Hepatic stellate cell (primary cell): ENCODE results near the gene MTMR1.

Source experiments
- DNase-seq: peaks from one replicate; pipeline ENCODE4 v3.0.0; 2011; ENCODE audit warnings: low spot score

The MTMR1 gene

DNA sequence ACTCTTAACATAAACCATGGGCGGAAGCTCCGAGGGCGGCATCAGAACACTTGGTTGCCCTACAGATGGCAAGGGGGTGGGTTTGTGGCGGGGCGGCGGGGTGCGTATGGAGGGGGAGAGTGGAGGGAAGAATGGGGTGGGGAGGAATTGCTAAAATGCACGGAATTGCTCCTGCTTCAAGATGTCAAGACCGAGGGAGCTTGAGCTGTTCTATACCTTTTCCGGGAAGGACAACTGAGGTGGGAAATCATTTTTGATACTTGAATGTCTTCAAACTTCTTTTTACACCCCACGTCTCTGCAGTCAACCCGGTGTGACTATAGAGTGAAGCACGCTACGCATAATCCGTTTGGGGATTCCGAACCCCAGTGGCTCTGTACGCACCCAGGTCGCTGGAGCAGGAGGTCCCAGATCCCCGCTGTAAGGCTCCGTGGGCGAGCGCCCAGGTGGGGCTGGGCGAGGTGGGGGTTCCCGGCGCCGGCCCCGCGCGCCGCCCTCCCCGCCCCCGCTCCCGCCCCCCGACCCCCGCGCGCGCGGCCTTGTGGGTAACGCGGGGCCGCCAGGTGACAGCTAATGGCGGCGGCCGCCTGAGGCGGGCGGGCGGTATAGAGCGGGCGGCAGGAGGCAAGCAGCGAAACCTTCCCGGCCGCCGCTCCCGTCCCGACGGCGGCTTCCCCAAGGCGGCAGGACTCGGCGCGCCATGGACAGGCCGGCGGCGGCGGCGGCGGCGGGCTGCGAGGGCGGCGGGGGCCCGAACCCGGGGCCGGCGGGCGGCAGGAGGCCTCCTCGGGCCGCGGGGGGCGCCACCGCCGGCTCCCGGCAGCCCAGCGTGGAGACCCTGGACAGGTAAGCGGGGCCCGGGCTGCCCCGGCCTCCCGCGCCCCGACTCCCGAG lies at the start of gene MTMR1:
TSS of gene MTMR1 (plus strand) at position 566 of the 894 bp plus-strand sequence. CDS start at position 701, 135 bp downstream.
- DNase-seq: peak; percentile 19

DNA sequence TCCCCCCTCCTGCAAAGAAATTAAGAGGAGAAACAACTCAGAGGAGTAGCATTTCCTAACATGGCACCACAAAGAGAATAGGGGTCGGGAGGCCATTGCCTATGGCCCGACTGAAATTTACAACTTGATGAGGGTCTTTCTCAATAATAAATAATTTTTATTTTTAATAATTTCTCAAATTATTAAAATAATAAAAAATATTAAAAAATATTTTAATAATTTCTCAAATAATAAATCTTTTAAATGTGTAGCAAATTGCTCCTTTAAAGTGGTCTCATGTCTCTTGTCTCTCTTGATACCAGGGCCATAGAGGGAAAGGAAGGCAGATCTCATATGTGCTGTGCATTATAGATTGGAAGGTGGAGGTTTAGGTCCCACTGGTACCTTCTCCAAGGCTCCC lies 49.2 kb upstream of the MTMR1 start:
- DNase-seq: no peak

DNA sequence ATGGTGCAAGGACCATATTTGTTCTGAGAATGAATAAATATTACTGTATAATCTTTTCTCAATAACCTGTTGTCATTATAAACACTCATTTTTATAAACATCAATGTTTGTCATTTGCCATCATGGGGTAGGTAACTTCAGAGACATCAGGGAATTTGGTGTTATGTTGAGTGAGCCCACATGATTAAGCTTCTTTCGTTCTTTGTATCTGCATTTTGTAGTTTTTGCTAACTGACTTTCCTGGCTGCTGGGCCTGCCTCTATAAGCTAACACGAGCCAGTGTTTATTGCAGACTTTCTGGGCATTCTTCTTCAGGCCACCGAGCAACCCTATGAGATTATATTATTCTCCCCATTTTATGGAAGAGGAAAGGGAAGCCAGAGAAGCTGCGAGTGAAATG lies 48.8 kb upstream of the MTMR1 start:
- DNase-seq: no peak

DNA sequence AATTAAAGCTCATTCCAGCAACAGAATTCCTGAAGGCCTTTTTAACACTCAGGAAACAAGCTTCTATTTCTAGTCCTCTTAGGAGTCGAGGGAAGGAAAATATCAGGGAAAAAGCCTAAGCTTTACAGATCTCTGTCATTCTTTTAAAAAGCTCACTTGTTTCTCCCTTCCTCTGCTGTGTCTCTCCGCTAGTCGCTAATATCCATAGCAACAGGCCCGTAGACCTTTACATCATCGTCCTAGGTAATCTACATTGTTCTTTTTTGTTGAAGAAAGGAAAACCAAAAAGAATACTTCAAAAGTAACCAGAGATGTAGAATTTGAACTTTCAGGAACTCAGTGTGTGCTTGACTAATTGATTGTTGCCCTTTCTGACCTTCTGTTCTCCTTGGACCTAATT lies 45.9 kb upstream of the MTMR1 start:
- no peak for DNase-seq

DNA sequence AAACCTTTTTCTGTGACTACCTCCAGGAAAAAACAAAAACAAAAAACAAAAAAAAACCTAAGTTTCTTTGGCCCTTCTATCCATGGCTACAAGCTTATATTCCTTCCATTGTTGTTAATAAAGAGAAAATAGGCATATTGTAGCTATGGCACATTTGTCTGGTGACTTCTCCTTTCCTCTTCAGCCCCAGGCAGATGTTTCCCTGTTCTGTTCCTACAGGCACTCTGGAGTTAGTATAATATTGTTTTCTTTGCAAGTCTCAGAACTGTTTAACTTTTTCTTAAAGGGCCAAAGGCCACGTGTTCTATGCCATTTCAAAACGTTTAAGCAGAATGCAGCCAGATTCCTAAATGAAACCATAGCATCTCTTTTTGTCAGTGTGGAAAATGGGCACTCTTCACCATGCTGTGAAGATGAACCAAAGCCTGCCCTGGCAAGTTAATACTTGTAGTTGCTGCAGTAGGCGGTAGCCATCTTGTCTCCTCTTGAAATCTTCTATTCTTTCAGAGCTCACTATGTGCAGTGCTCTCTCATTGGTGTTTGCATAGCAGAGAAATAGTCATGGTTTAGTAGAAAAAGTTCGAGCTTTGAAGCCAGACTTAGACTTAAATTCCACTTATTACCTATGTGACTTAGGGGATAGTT lies 44.8 kb upstream of the MTMR1 start:
- no peak for DNase-seq

DNA sequence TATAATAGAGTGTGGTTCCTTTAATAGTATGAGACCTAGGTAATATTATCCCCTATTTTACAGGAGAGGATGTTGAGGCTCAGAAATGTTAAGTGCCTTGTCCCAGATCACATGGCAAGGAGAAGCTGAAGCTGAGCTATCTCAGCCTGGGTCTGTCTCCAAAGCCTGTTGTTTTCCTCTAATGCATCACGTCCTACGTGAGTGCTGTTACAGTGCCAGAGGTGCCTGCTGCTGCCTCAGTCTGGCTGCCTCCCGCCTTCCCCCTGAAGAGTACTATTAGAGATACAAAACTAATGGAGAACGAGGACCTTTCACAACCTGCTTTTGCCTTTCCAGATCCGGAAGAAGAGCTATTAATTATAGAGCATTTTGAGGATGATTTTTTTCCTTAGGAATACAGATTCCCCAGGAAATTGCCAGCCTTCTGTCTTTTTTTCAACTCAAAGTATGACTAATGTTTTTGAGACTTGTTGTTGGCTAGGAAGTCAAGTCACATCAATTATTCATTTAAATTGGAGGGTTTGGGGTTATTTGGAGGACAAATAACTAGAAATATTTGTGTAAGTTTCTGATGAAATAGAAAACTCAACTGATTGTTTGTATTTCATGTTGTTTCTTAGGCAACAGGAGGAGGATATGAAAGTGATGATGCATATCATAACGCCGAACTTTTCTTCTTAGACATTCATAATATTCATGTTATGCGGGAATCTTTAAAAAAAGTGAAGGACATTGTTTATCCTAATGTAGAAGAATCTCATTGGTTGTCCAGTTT lies 43.9 kb upstream of the MTMR1 start:
- peak; percentile 13 for DNase-seq

DNA sequence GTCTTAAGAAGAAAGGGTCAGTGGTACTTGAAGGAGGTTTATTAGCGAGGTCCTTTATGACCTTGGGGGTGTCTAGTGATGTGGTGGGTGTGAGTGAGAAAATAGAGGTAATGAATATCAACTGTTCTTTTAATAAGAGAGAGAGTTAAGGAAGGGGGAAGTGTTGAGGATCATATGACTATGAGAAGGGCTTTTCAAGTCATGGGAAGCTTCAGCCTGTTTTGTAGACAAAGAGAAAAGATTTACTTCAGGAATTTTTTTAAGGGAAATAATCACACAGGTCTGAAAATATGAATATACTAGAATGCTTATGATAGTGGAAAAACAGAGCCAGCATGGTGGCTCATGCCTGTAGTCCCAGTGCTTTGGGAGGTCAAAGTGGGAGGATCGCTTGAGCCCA lies 41.3 kb upstream of the MTMR1 start:
- no peak for DNase-seq

DNA sequence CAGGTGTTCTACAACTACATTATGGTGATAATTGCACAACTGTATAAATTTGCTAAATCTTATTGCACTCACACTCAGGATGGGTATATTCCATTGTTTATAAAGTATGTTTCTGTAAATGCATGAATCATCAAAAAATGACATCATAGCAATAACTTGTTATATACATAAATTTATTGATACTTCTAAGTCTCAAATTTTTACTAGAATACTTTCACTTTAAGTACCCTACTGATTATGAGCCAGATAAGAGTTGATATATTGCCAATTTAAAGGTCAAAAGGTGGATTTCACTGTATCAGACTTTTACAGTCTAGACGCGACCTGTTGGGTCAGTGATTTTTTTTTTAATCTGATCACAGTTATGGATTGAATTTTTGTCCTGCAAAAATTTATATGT lies 37.4 kb upstream of the MTMR1 start:
- DNase-seq: no peak

DNA sequence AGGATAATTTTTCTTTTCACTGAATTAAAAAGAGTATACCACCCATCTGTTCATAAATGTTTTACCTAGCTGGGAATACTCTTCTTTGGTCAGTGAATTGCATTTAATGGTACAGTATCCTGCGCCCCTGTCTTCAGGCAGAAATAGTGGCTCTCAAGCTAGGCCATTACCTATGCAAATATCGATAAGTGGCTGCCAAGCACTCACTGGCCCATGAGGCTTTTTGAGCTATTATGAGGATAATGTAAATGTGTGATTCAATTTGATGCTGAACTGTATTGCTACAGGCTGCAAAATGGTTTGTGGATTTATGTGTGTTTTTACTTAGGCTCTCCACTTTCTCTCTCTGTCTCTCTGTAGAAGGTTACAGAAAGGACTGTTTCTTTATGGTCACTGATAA lies 30.1 kb upstream of the MTMR1 start:
- DNase-seq: no peak

DNA sequence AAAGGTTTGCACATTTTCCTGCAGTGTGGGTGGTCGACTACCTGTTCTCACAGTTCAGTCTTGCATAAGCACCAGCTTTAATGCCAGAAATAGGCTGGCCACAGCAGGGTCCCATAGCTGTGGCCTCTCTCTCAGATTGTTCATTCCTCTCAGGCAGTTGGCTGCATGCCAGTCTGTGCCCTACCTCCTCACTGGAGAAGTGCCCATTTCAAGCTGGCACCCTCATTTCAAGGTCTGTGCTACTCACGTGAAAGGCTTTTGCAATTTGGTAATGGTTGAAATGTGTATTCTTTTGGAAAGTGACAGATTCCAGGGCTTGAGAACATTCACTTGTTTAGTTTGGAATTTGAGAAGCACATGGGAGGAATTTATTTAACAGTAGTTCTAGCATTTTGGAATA lies 28.9 kb upstream of the MTMR1 start:
- DNase-seq: no peak

DNA sequence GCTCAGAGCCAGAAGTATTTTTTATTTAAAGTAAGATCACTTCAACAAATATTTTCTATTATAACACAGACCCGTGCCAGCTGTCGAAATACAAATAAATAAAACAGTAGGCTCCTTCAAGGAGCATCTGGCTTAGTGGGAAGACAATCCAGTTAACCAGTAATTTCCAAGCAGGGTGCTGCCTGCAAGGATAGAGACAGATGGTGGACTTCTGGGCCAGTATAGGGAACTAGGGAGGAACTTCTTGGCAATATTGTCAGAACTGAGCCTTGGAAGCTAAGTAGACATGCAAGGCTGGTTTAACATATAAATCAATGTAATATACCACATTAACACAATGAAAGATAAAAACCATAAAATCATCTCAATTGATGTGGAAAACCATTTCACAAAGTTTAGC lies 17.0 kb upstream of the MTMR1 start:
- DNase-seq: no peak

DNA sequence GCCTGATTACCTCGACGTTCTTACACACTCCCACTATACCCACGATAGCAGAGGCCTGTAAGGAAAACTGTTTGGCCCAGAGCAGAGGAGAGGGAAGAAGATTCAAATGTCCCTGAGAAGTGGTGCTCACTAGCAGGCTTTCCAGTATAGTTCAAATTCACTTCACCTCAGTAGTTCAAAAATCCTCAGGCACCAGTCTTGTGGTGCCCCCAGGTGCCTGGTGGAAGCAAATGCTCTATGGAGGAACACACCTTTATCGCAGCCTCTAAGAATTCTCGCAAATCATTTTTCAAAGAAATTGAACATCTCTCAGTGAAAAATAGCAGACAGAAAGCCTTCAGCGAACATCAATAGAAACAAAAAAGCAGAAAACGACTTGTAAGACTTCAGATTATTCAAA lies 12.2 kb upstream of the MTMR1 start:
- no peak for DNase-seq

DNA sequence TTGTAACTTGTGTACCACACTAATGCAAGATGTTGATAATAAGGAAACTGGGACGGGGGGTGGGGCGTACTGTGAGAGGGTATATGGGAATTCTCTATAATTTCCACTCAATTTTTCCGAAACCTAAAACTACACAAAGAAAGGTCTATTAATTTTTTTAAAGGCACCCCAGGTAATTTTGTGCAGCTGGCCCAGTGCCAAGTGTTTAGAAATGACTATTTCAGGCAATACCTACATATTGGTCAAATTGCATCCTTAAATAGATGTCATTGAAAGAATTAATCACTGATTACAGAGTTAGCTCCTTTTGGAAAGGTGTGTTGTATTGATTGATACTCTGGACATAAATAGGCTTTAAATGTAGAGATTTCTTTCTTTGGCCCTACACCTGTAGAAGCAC lies 10.1 kb upstream of the MTMR1 start:
- no peak for DNase-seq

DNA sequence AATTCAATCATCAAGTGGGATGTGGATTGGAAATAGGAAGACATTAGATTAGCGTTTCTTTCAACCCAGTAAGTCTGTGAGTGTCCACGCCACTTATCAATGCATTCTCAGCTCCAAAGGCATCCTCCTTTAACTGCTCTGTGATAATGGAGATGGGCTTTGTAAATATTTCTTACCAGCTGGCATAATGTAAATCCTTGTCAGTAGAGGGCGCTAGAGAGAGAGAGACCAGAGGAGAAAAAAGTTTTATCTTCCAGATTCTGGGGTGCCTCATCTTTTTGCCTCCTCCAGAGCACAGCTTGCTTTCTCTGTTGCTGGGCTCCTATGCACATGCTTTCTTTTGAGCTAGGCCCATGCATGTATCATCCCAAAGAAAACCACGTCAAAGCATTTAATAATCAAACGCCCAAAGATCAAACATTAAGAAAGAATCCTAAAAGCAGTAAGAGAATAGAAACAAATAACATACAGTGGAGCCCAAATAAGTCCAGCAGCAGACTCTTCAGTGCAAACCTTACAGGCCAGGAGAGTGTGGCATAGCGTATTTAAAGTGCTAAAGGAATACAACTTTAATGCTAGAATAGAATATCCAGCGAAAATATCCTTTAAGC lies 9.6 kb upstream of the MTMR1 start:
- peak; percentile 14 for DNase-seq

DNA sequence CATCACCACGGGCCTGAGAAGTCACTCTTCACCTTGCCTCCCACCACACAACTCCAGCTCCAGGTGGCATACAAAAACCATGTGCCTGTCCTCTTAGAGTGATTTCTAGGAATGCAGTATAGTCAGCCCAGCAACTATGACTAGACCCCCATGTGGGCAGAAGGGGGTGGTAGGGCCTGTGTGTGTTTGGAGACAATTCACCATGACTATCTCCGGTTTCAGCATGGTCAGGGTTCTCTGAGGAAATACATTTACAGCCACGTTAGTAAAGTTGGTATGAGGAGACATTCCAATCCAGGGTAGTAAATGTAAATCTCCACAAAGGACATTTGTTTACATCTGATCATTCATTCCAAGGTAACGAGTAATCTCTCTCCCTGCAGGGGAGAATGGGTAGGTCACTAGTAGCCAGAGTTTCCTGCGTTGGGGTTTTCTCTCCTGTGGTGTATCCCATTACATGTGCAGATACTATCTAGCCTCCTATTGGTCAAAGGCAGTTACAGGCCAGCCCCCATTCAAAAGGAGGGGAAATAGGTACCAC lies 4.2 kb upstream of the MTMR1 start:
- peak; percentile 70 for DNase-seq

DNA sequence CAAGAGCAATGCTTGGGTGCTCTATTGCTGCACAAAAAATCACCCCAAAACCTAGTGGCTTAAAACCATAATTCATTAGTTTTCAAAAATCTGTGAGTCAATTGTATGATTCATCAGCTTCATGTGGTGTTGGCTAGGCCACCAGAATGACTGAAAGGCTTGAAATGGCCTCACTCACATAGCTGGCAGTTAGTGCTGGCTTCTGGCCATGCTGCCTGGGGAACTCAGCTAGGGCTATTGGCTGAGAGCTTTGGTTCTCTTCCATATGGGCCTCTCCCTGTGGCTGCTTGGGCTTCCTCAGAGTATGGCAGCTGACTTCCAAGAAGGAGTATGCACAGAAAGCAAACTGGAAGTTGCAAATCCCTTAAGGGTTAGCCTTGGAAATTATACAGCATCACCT lies 3.1 kb upstream of the MTMR1 start:
- DNase-seq: peak; percentile 63

DNA sequence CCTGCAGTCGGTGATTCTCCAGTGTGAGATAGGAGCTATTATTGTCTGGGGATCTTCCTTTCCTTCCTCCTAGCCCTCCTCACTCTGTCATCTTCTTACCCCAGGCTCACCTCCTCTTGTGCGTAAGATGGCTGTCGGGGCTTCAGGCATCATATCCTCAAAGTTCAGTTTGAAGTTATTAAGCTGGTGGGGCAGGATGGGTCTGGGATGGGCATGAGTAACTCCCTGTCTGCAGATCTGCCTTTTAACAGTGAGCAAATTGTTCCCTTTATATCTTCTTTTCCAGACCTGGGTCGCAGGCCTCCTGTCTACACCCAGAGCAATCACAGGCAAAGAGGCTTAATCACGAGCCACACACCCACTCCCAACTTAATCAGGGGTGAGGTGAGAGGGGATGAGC lies 900 bp upstream of the MTMR1 start:
- no peak for DNase-seq

DNA sequence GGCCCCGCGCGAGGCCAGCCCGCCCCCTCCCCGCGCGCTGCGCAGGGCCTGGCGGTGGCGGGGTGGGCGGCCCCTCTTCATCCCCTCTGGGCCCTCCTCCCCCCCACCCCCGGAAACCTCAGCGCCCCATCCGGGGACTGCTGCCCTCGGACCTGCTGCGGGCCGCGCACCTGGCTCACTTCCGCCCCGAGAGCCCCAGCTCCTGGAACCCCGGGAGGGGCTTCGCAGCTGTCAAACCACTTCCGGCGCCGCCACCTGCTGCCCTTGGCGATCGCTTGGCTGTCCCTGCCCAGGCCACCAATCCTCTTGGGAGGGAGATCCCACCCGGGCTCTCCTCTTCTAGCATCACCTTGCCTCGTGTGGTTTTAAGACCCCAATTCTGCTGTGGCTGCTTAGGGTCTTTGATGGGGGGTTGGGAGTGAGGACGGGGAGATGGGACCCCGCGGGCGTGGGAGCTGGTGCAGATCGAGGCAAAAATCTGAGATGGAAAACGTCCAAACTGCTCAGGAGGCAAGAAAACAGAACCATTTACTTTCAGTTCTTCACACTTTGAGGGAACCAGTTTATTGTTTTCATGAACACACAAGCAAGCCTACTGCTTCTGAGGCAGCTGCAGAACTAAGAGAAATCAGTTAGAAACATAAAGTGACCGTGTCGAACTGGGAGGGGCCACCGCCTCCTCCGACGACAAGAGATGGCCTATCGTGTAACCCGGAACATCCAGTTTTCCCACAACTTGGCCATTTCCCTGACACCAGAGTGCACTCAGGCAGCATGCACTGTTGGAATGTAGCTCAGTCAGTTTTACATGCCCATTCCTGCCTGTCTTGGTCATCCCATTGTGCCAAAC lies 754 bp downstream of the MTMR1 start:
- DNase-seq: peak; percentile 63

DNA sequence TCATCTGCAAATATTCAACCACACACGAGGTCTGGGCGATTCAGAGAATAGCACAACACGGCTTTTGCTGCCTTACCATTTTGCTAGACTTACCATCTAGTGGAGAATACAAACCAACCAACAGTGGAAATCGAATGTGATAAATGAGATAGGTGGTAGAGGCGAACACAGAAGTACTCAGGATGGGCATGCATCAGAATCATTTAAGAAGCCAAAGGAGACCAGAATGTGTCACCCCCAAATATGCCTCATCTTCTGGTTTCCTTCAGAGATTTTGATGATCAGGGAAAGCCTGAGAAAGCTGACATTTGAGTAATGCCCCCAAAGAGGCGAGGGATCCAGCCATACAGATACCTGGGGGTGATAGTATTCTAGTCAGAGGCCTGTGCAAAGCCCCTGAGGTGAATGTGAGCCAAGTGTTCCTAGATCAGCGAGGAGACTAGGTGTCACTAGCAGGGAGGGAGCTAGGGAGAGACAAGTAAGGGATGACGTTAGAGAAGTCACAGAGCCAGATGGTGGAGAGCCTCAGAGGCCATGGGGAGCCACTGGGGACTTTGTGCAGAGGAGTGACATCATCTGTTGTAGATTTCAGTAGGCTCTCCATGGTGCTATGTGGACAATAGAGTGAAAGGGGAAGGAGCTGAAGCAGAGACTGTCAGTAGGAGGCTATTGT lies 1.7 kb downstream of the MTMR1 start:
- peak; percentile 18 for DNase-seq

DNA sequence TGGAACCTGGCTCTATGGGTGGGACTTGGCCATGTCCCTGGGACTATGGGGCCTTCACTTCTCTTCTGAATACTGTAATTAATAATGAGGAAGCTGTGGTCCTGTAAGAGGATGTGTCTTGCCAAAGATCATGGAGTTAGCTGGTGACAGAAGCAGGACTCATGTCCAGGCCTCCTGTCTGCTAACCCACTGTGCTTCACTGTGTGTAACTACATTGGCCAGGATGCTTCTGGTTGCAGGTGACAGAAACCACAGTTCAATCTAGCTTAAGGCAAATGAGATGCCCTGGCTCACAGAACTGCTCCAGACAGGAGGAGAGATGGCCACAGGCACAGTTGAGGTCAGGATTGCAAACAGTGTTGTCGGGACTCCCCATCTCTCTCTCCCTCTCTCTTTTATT lies 3.1 kb downstream of the MTMR1 start:
- no peak for DNase-seq

DNA sequence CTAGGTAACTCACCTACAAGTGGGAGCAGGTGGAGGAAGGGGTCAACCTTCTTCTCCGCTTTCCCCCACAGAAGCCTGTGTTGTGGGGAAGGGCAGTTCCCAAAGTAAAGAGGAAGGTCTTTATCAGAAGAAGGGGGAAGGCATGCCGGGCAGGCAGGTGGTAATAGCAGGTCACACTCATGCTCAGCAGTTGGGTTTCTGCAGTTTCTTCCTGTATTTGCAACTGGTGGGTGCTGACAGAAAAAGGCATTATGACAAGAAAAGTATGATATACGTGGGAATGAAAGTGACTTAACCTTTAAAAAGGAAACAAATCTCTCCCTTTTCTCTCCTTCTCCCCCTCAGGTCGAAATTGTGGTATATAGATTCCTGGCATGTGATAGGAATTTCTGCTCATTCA lies 3.7 kb downstream of the MTMR1 start:
- no peak for DNase-seq
